SK-N-SH (cell line): ENCODE data around the gene NR6A1. TPM values are rescaled to one million over a fixed set of nuclear protein-coding genes. Genes with fewer than 3 reads are reported as not detected.

Experiments
- CTCF ChIA-PET: fragments of 300-600, 350-600 bp; formaldehyde crosslinking; extraction: SDS; loops from one replicate; lab custom pipeline; 2021; lab: Yijun Ruan, JAX
- POLR2A ChIA-PET: fragments of 350-600 bp; sonication (Branson Sonifier 250); formaldehyde crosslinking; extraction: SDS; loops from one replicate; lab custom pipeline; 2020; ENCODE audit warnings: antibody characterized with exemption, inconsistent platforms; lab: Yijun Ruan, JAX
- DNase-seq: peaks from one replicate; pipeline ENCODE4 v3.0.0; 2012
- H2AFZ ChIP-seq: fragments of 200-600 bp; sonication (generic); 2 replicates; pipeline ENCODE4 v1.8.1; 2016; ENCODE audit warnings: antibody characterized with exemption, mild to moderate bottlenecking, low read depth
- H3F3A ChIP-seq: fragments of 200-600 bp; sonication (generic); replicated peaks from 2 replicates; pipeline ENCODE3; 2016; ENCODE audit warnings: antibody characterized with exemption, mild to moderate bottlenecking; ENCODE audit not compliant: insufficient read depth
- H3K27ac ChIP-seq, 2 experiments: fragments of 200-500 bp in 1 of 2; fragments of 200-600 bp in 1 of 2; sonication (Bioruptor generic) in 1 of 2; sonication (generic), shearing (Covaris generic) in 1 of 2; 2 replicates each; pipeline versions ENCODE4 v1.5.1 to v1.6.1; 2014 to 2016; ENCODE audit warnings: low read depth in 2 of 2, inconsistent platforms in 1 of 2, low read length in 1 of 2, mild to moderate bottlenecking in 1 of 2, mixed read lengths in 1 of 2
- H3K27me3 ChIP-seq: fragments of 200-600 bp; sonication (generic), shearing (Covaris generic); 2 replicates; pipeline ENCODE4 v1.6.1; 2016; ENCODE audit warnings: mixed run types; ENCODE audit not compliant: insufficient read depth
- H3K36me3 ChIP-seq, 2 experiments: fragments of 200-500 bp in 1 of 2; fragments of 200-600 bp in 1 of 2; sonication (Bioruptor generic) in 1 of 2; sonication (generic) in 1 of 2; replicated peaks in 1 of 2; 2 replicates each; pipeline versions ENCODE3 to v1.5.1; 2014 to 2016; ENCODE audit warnings: low read length in 1 of 2, mild to moderate bottlenecking in 1 of 2; ENCODE audit not compliant: insufficient read depth in 2 of 2, control insufficient read depth in 1 of 2
- H3K4me1 ChIP-seq, 2 experiments: fragments of 200-500 bp in 1 of 2; fragments of 200-600 bp in 1 of 2; sonication (Bioruptor generic) in 1 of 2; sonication (generic), shearing (Covaris generic) in 1 of 2; 2 replicates each; pipeline versions ENCODE4 v1.5.1 to v1.6.1; 2014 to 2016; ENCODE audit warnings: low read depth in 1 of 2, low read length in 1 of 2, mixed run types in 1 of 2; ENCODE audit not compliant: insufficient read depth in 2 of 2, control insufficient read depth in 1 of 2
- H3K4me2 ChIP-seq: fragments of 200-600 bp; sonication (generic), shearing (Covaris generic); 2 replicates; pipeline ENCODE4 v1.6.1; 2017; ENCODE audit warnings: mixed run types
- H3K4me3 ChIP-seq, 2 experiments: fragments of 200-500 bp in 1 of 2; fragments of 200-600 bp in 1 of 2; sonication (Bioruptor generic) in 1 of 2; sonication (generic), shearing (Covaris generic) in 1 of 2; 2 replicates each; pipeline versions ENCODE4 v1.5.1 to v1.8.1; 2014 to 2016; ENCODE audit warnings: low read depth in 2 of 2, inconsistent platforms in 1 of 2, low read length in 1 of 2, mild to moderate bottlenecking in 1 of 2, mixed read lengths in 1 of 2, moderate library complexity in 1 of 2
- H3K79me2 ChIP-seq: fragments of 200-600 bp; sonication (generic); 2 replicates; pipeline ENCODE4 v1.8.1; 2017; ENCODE audit warnings: mild to moderate bottlenecking; ENCODE audit not compliant: insufficient read depth
- H3K9ac ChIP-seq: fragments of 200-600 bp; sonication (generic); 2 replicates; pipeline ENCODE4 v1.6.1; 2017; ENCODE audit warnings: mixed run types
- H3K9me2 ChIP-seq: fragments of 200-600 bp; sonication (generic); 2 replicates; pipeline ENCODE4 v1.6.1; 2017; ENCODE audit warnings: mixed run types
- H3K9me3 ChIP-seq: fragments of 200-600 bp; sonication (generic); 2 replicates; pipeline ENCODE4 v1.6.1; 2017; ENCODE audit warnings: mixed run types, mild to moderate bottlenecking, moderate library complexity
- H4K20me1 ChIP-seq: fragments of 200-600 bp; sonication (generic); 2 replicates; pipeline ENCODE4 v1.6.1; 2017; ENCODE audit warnings: mild to moderate bottlenecking, mixed run types; ENCODE audit not compliant: insufficient read depth
- FOSL2 ChIP-seq: IDR thresholded peaks from 2 replicates; pipeline ENCODE4 v1.4.0; 2012; ENCODE audit warnings: low read depth, mild to moderate bottlenecking, moderate library complexity, borderline replicate concordance
- FOXJ3 ChIP-seq: sonication (generic); formaldehyde crosslinking; IDR thresholded peaks from 2 replicates; pipeline ENCODE4 v1.5.1; 2020; ENCODE audit warnings: mild to moderate bottlenecking, missing genetic modification reagents
- MEF2A ChIP-seq: IDR thresholded peaks from 2 replicates; pipeline ENCODE4 v1.4.0; 2012; ENCODE audit warnings: low read depth, borderline replicate concordance
- NRF1 ChIP-seq: IDR thresholded peaks from 2 replicates; pipeline ENCODE4 v1.6.1; 2012; ENCODE audit warnings: low read depth, mild to moderate bottlenecking, low read length
- SMC3 ChIP-seq: IDR thresholded peaks from 2 replicates; pipeline ENCODE4 v1.6.1; 2012; ENCODE audit warnings: low read depth, low read length, improper control_type of control experiment
- TEAD4 ChIP-seq: IDR thresholded peaks from 2 replicates; pipeline ENCODE4 v1.4.0; 2012; ENCODE audit warnings: mild to moderate bottlenecking, borderline replicate concordance; ENCODE audit not compliant: insufficient read depth
- WGBS: methylation state at CpG from one replicate; pipeline ENCODE4 v1.1.6; 2017; ENCODE audit warnings: low lambda C conversion rate; 5-methylcytosine and 5-hydroxymethylcytosine counted together
- polyA plus RNA-seq, 3 experiments: library from polyadenylated mRNA; depleted of rRNA; stranded (reverse); fragments of >200 nt; gene quantifications; 2 replicates each; pipeline ENCODE4 v1.2.3, GENCODE V29; 2012
- TF ChIP-seq, protein P1 (sequence below): fragments of 200-600 bp; sonication (generic); IDR thresholded peaks from 2 replicates; pipeline ENCODE4 v1.6.1; 2017; ENCODE audit warnings: antibody characterized with exemption, mild to moderate bottlenecking, moderate library complexity
- TF ChIP-seq, protein P2 (sequence below): IDR thresholded peaks from 2 replicates; pipeline ENCODE4; 2012

NR6A1 gene
- polyA plus RNA-seq, 1 of the 3 experiments (the other 2 are of a cell fraction), result 1.2 TPM

DNA sequence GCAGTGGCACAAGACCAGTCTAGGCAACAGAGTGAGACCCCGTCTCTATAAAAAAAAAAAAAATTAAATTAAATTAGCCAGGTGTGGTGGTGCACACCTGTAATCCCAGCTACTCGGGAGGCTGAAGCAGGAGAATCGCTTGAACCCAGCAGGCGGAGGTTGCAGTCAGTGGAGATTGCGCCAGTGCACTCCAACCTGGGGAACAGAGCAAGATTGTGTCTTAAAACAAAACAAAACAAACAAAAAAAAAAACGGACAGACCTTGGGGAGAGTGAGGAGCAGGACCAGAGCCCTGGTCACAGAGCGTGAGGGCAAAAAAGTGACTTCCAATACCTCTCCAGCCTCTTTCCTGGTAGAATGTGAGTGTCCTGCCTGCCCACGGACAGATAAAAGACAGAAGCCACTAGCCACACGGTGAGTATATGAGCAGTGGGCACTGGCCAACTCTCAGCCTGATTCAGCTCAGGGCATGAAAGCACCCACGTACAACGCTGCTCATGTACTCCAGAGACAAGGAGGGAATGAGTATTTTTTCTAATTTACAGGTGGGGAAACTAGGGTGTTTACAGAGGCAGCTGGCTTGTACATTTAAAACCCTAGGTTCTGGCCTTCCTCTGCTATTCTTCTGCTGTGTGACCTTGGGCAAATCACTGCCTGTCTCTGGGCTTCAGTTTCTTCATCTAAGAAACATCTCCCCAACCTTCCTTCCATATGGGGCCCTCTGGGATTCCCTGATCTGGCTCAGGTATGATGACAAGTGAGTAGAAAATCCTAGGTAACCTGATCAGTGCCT lies 7.7 kb upstream of the NR6A1 start:
- CTCF ChIA-PET, result interaction anchor here (1.2 to 16.2 kb wide), 4 partner anchors 16 to 69 kb away, joined by 4 to 1436 read pairs (median 49); partner anchors contain the start of genes ARPC5L, RPL35 and WDR38
- POLR2A ChIA-PET, result interaction anchor here (0.6 to 1.7 kb wide), 4 partner anchors 56 to 78 kb away, joined by 3 to 11 read pairs (median 3); no protein-coding TSS in a partner anchor
- Histone ChIP-seq H3K9me2 (no peaks in the 10 kb centered on the region), H4K20me1 (no peaks in the 10 kb centered on the region), H2AFZ (no peak overlapping the region), H3K4me2 (peak overlapping the region; percentile 42), H3K79me2 (no peaks in the 10 kb centered on the region), H3K27ac (peak overlapping the region in 1 of 2 experiments; percentile 22; a peak in 1 of 4 replicates), H3K9ac (no peak overlapping the region), H3K27me3 (no peaks in the 10 kb centered on the region), H3K36me3 (no peaks in the 10 kb centered on the region), H3F3A (peaks cover 6% of the 10 kb centered on the region), H3K4me3 (no peak overlapping the region), H3K9me3 (no peaks in the 10 kb centered on the region), H3K4me1 (peaks cover 3 to 14% of the 10 kb centered on the region in 2 experiments; a peak in 3 of 4 replicates)
- TF ChIP-seq FOXJ3, result no peak
- no peak for TF ChIP-seq MEF2A
- TF ChIP-seq, protein P1, sequence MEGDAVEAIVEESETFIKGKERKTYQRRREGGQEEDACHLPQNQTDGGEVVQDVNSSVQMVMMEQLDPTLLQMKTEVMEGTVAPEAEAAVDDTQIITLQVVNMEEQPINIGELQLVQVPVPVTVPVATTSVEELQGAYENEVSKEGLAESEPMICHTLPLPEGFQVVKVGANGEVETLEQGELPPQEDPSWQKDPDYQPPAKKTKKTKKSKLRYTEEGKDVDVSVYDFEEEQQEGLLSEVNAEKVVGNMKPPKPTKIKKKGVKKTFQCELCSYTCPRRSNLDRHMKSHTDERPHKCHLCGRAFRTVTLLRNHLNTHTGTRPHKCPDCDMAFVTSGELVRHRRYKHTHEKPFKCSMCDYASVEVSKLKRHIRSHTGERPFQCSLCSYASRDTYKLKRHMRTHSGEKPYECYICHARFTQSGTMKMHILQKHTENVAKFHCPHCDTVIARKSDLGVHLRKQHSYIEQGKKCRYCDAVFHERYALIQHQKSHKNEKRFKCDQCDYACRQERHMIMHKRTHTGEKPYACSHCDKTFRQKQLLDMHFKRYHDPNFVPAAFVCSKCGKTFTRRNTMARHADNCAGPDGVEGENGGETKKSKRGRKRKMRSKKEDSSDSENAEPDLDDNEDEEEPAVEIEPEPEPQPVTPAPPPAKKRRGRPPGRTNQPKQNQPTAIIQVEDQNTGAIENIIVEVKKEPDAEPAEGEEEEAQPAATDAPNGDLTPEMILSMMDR, result no peak
- TF ChIP-seq, protein P2, sequence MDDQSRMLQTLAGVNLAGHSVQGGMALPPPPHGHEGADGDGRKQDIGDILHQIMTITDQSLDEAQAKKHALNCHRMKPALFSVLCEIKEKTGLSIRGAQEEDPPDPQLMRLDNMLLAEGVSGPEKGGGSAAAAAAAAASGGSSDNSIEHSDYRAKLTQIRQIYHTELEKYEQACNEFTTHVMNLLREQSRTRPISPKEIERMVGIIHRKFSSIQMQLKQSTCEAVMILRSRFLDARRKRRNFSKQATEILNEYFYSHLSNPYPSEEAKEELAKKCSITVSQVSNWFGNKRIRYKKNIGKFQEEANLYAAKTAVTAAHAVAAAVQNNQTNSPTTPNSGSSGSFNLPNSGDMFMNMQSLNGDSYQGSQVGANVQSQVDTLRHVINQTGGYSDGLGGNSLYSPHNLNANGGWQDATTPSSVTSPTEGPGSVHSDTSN, result no peak
- DNase-seq, result no peak
- WGBS, result 76% methylated on average over 11 of the region's 11 CpGs

DNA sequence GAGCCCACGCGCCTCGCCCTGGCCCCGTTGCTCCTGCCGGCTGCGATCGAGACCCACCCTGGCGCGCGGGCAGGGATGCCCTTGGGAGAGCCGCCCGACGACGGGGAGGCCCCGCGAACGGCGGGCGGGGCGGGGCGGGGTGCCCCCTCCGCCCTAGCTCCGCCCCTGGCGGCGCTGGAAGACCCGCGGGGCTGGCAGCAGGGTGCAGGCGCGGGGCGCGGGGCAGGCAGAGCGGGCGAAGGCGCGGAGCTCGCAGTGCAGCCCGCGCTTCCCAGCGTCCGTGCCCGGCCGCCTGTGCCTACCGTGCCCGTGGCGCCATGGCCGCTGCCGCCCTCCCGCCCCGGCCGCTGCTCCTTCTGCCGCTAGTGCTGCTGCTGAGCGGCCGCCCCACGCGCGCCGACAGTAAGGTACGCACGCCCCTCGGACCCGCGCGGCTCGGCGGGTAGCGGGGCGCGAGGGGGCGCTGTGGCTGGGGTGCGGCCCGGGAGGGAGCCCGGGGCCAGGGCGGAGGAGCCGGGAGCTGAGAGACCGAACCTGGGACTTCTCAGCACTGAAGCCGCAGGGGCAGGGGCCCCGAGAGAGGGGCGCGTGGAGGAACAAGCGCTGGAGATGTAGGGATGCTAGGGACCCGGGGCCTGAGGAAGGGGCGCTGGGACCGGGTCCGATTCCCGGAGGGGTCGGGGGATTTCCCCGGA lies 6.0 kb upstream of the NR6A1 start, which contains the start of gene OLFML2A:
Gene OLFML2A, plus strand, starts transcription at position 180 of the 695 bp plus-strand sequence. Its CDS starts 138 bp downstream, at position 318.
- Histone ChIP-seq H4K20me1 (no peaks in the 10 kb centered on the region), H3K27me3 (no peaks in the 10 kb centered on the region), H3K9me3 (no peaks in the 10 kb centered on the region), H3K4me3 (peak within 1 kb of the TSS; percentile 52 to 59), H3K36me3 (no peaks in the 10 kb centered on the region), H3K9ac (peak within 1 kb of the TSS; percentile 30; the same call in 1 of the 2 replicates), H3K4me2 (peak within 1 kb of the TSS; percentile 81; the same call in 1 of the 2 replicates), H3F3A (peaks cover 12% of the 10 kb centered on the region), H3K9me2 (no peaks in the 10 kb centered on the region), H3K27ac (no peak within 1 kb of the TSS)
- POLR2A ChIA-PET, result interaction anchor here (0.8 to 1.7 kb wide), 2 partner anchors 79 to 85 kb away, joined by 3 to 11 read pairs; partner anchors contain the start of genes ARPC5L and RPL35
- WGBS, result 2% methylated on average over 10 of the region's 87 CpGs
- peak; percentile 86 for DNase-seq
- TF ChIP-seq, protein P2, result no peak
- TF ChIP-seq SMC3 (peak; percentile 22; the same call in 1 of the 2 replicates), TEAD4 (no peak), NRF1 (no peak), FOSL2 (no peak)
- TF ChIP-seq, protein P1, result peak; percentile 52
- TF ChIP-seq, all 33 proteins: peak for 2
- CTCF ChIA-PET, result interaction anchor here (0.6 to 16.2 kb wide), 15 partner anchors 10 to 486 kb away, joined by 3 to 1436 read pairs (median 5); partner anchors contain the start of genes ARPC5L, RPL35 and WDR38
- Histone ChIP-seq H2AFZ (peak within 1 kb of the TSS; percentile 77; the same call in 1 of the 2 replicates), H3K79me2 (no peaks in the 10 kb centered on the region), H3K4me1 (peaks cover 3 to 14% of the 10 kb centered on the region in 2 experiments; a peak in 3 of 4 replicates)
